GM10847 (cell line): ENCODE measurements around the gene GPC5.

ENCODE experiments used
- POLR2A ChIP-seq: IDR thresholded peaks from 2 replicates; pipeline ENCODE4 v1.6.1; 2011; ENCODE audit not compliant: insufficient read length; ENCODE audit errors: extremely low read depth

GPC5 gene

DNA sequence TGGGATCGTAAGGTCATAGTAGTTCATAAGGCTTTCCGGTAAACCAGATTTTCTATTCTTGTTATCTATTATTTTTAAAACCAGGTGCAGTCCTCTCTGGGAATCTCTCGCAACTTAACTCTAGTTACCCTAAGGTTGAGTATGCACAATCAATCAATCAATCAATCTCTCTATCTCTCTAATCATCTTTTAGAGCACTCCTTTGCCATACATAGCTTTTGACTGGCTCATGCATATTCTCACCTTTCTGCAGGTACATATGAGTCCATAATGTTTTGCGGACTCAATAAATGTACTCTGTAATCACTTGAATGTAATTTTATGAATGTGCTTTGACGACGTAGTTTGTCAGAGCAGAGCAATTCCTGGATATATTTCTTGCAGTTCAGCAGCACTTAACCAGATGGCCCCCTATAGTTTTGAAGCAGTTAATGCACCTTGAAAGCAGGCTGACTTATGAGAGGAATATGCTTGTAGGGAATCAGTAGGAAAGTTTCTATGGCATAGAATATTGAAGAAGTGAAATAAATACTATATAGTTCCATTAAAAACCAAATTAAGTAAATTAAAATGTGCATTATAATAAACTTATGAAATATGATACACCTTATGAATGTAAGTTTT, 524.7 kb downstream of the GPC5 start:
- no peak for TF ChIP-seq POLR2A

DNA sequence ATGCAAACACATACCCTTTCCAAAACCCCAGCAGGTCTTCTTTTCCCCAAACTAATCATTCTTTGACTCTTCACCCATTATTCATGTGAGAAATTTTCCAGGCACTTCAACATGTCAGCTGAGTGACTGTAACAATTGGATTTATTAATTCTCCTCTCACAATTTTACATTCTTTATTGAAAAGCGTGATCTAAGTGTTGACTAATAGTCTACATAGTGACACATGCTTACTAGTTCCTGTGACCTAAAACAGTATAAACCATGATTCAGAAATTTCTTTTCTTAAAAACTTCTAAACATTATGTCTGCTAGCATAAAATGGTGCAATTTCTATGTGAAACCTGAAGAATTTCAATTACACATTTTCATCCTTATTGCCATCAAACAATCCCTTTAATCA, 532.3 kb downstream of the GPC5 start:
- TF ChIP-seq POLR2A, result no peak

DNA sequence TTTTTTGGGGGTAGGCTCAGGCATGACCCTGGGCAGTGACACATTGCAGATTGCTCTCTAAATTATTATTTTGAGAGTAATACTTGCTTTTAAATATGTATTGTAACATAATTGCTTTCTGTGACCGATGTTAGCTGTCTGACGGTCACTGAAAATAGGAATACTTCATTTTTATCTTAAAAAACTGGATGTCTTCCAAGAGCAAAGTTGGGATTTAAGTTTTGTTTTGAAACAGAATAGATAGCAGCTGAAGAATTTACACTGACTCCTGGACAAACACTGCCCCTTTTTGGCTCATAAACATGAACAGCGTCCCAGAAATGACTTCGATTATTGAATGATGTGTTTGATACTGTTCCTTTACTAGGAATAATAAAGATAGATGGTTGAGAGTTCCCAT, 535.9 kb downstream of the GPC5 start:
- no peak for TF ChIP-seq POLR2A

DNA sequence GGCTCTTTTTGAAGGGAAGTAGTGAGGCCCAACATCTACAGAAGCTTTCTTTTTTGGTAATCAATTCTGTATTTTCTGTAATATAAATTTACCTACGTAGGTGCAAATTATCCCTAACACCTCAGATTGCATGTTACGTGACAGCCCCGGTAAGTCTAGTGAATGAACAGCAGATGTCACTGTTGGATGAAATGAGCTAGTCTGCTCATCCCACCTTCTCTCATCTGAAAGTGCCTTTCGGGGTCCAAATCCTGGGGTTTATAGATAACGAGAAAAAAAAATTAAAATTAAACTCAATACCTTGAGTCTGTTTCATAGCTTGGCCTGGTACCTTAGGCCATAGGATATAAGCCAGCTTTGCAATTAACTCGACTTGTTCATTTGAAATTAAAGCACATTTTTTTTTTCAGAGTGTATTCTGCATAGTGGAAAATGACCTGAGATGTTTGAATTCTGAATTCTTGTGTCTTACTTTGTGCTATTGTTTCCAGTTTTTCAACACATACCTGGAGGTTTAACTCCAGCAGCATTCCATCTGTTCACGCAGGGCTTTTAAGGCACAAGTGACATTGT, 548.2 kb downstream of the GPC5 start:
- no peak for TF ChIP-seq POLR2A

DNA sequence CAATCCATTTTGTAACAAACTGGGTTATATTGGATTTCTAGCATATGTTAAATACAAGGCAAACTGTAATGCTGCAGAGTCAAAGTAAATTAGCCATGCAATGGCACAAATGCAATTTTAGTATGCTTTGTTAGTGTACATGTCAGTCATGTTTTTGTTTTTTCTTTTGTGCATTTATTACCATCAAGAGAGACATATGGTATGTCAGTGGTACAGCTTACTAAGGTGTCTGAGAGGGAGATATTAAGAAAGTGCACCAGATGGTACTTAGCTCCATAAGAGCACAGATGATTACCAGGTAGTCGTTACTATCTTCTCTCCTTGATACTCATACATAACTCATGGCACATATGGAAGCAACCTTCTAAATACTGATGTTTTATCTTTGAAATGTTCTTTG, 550.3 kb downstream of the GPC5 start:
- no peak for TF ChIP-seq POLR2A

DNA sequence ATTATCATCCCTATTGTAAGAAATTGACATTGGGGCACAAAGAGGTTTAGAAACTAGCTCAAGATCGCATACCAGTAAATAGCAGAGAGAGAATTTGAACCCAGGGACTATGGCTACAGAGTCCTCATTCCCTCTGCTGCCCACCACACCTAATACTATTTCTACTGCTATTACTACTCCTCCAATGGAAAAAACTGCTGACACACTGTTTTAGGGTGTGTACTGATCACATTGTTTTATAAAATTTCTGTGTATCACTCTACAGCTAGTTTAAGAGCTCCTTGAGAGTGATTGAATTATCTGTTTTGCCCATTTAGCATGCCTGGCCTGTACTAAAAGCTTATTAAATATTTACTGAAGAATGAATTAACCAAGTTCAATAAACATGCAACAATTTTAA, 552.4 kb downstream of the GPC5 start:
- no peak for TF ChIP-seq POLR2A

DNA sequence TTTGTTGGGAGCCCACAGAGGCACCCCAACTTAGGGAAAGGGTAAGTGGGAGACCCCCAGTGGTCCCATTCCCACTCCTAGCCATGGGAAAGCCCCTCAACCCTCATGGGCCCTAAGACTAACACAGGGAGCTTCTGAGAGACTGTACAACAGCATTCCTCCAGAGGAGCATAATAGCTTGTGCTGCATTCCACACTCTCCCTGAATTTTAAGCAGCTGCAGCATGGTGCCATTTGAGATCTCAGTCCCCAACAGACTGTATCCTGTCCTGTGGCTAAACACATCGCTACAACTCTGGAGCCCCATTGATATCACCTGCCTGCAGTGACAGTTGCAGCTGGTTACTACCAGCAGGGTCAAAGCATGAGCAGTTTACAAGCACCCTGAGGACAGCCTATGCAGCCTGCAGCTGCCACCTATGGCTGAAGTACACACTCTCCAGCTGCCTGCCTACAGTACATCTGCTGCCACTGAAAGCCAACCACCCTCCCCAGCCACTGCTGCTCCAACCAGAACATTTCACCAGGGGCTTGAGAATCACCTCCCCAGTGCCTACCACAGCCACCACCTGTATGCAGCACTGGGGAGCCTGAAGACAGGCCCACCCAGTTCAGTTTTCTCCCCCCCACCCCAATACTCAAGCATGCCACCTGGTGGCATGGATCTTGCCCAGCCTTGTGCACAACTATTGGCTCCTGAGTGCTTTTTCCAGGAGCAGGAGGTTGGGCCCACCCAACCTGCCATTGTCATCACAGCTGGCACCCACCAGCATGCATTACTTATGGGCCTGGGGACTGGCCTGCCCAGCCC, 557.3 kb downstream of the GPC5 start:
- TF ChIP-seq POLR2A, result no peak

DNA sequence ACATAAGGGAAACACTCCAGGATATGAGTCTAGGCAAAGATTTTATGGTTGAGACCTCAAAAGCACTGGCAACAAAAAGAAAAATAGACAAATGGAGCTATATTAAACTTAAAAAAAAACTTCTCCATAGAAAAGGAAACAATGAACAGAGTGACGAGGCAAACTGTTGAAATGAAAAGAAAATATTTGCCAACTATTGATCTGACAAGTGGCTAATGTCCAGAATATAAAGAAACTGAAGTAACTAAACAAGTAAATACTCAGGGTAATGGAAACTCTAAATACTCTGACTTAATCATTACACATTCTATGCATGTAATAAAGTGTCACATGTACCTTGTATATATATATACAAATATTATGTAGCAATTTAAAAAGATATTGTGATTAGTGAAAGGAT, 562.5 kb downstream of the GPC5 start:
- no peak for TF ChIP-seq POLR2A

DNA sequence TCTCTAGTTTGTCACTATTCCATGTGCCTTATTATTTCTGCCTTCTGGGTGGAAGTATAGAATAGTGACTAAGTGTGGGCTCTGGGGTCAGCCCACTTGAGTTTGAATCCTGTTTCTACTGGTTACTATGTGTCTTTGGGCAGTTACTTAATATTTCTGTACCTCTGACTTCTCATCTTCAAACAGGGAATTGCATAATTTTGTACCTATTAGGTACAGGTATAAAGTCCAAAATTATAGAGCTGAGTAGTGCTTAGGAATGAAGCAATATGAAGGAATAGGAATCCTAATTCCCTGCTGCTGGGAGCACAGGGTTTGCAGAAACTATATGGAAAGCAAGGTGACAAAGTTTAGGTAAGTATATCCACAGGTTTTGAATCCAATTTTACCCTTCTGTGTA, 564.5 kb downstream of the GPC5 start:
- TF ChIP-seq POLR2A, result no peak

DNA sequence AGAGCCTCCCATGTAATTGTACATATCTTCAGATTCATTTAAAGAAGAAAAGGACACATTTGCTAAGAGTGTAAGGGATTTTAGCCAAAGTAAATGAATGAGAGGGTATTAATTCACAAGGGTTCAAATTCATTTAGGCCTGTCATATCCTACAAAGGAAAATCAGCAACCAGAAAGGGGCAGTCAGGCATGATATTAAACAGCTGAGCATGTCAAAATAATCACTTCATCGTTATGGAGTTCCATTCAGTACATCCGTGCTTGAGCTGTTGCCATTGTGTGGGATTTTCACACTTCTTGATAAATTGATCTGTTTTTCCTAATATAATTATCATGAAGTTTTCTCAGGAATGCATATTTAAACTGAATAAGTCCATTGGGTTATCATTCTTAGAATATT, 567.1 kb downstream of the GPC5 start:
- TF ChIP-seq POLR2A, result no peak

DNA sequence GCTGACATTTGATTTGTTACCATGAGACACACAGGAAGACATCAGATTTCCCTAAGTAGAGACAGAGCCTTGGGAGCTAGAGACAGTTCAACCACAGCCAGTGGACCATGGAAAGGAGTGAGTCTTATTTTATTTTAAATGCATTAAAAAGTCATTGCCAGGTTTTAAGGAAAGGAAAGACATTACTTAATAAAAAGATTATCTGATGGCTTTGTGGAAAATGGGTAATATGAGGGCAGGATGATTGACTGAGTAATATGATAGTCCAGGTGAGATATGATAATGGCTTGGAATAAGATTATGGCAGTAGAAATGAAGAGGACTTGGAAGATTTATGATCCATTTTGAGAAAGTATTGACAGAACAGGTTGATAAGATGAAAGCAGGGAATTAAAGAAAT, 580.1 kb downstream of the GPC5 start:
- TF ChIP-seq POLR2A, result no peak

DNA sequence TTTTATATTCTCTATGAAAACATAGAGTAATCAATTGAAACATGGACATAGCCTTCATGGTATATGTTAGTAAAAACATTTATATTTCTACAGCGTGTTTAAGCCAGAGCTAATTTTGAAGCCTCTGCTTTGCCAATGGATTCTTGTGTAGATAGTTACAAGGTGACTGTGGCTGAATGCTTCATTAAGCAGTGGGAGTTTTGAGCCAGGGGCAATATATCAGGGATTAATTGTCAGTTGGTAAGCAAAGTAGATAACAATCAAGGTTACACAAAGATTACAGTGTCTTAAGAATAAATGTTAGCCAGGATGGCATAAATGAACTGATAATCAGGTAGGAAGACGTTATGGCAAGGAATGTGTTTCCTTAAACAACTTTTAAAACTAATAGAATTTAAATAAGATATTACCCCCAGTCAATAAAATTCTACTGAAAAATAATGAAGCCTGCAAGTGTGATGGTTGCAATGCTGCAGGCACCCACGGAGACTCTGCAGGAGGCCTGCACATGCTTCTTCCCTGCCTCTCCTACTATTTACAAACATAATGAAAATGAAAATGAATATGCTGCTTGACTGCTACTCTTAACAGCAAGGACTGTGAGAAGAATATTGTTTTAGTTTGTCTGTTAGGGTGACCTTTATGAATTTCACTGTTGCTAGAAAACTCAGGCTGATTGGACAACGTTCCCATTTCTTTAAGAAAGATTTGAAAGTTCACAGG, 588.5 kb downstream of the GPC5 start:
- TF ChIP-seq POLR2A, result no peak

DNA sequence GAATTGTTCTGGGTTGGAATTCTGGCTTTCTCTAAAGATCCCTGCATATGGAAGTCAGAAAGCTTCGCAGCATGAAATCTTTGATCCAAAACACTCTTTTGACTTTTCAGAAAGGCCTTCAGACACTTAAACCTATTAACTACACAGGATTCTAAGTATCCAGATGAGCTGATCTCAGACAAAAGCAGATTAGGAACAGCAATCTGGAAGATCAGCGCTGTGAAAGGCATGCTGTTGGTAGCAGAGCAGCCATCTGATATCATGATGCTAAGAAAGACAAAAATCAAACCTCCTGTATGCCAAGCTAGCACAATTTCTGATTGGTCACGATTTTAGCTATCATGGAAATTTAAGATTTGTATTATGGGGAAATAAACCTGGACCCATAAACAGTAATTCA, 589.9 kb downstream of the GPC5 start:
- TF ChIP-seq POLR2A, result no peak

DNA sequence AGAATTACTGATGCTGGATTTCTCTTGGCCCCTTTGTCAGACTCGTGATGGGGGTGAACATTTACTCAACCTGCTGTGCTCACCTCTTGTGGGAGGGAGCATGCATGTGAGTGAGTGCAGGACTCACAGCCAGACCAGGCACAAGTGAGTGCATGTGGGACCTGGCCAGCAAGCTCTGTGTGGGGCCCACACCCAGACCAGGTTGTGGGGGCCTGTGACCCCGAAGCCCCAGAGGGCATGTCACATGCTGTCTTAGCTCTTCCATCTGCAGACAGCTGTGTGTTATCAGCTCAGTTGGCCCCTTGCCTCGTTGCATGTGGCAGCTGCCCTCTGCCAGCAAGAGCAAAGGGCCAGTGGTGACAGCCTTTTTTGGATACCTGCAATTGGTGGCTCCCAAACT, 614.4 kb downstream of the GPC5 start:
- TF ChIP-seq POLR2A, result no peak

DNA sequence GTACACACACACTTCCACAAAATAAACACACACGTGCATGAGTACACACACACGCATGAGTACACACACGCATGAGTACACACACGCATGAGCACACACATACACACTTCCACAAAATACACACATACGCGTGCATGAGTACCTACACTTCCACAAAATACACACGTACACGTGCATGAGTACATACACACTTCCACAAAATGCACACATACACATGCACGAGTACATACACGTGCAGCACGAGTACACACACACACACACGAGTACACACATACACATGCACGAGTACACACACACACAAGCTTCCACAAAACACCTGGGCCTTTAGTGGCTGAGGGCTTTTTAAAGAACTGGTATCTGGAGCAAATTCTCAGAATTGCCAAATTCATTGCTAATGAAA, 619.3 kb downstream of the GPC5 start:
- no peak for TF ChIP-seq POLR2A

DNA sequence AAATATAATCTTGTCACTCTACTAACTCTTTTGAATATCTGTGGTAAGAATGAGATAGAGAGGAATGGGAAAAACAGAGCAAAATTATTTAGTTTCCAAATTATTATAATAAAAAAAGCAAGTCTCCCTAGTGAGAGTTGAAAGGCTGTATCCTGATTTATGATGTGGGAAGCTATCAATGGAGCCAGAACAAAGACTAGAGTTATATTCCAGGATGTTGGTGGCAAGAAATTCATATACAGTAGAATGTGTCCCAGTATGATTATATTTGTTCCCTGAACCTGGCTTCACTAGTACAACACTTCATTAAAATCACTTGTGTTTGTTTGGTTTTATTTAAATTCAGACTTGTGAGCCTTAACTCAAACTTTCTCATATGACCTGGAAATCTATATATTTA, 630.3 kb downstream of the GPC5 start:
- no peak for TF ChIP-seq POLR2A

DNA sequence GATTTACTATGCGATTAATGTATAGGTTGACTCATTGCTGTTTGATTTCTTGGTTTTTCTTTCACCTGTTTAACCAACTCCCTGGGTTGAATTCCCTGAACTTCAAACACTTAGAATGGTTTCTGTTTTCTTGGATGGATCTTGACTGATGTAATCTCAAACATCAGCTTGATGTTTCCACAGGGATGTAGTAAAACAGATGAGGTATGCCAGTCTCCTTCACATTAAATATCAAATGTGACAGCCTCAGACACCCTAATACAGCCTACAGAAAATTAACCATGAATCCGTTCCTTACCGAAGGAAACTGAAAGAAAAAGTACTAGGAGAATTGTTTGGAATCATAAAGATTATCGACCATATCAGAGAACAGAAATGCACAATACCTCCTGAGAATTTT, 631.2 kb downstream of the GPC5 start:
- no peak for TF ChIP-seq POLR2A

DNA sequence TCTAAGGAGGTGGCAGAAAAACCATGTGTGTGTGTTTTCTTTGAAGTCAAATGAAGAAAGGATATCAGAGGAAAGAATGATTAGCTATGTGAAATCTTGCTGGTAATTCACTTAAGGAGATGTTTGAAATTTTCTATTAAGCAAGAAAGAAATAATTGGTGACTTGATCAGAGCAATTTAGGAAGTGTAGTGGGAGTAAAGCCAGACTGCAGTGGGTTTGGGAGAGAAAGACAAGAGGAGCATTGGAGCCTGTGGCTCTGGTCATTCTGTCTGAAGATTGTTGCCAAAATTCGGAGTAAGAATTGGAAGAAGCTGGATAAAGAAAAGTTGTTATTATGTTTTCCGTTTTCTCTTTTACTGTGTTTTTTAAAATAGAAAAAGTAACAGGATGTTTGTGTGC, 640.5 kb downstream of the GPC5 start:
- TF ChIP-seq POLR2A, result no peak
